SK-N-SH treated with all-trans-retinoic acid at 6 μM for 48 hours (cell line): Measurements from ENCODE around the gene CHRNA9.

ENCODE experiments used
- ATAC-seq: fragments of 200-7000 bp; cut with Tn5 transposase; 3 replicates; pipeline ENCODE4 v1.9.1; 2020; ENCODE audit warnings: mild to moderate bottlenecking, moderate library complexity
- ARNTL ChIP-seq: fragments of 450-650 bp; formaldehyde crosslinking; IDR thresholded peaks from 2 replicates; pipeline ENCODE4 v1.5.0; 2020; ENCODE audit warnings: low read depth, mild to moderate bottlenecking, moderate library complexity, borderline replicate concordance
- BACH2 ChIP-seq: fragments of 250-450 bp; sonication (Bioruptor Pico); IDR thresholded peaks from 2 replicates; pipeline ENCODE4 v1.9.0; 2021; ENCODE audit warnings: mild to moderate bottlenecking, borderline replicate concordance
- CREB5 ChIP-seq: fragments of 250-450 bp; sonication (Bioruptor Pico); IDR thresholded peaks from 2 replicates; pipeline ENCODE4 v1.5.1; 2020; ENCODE audit warnings: low read depth, mild to moderate bottlenecking, moderate library complexity
- CSDC2 ChIP-seq: fragments of 250-450 bp; sonication (Bioruptor Pico); IDR thresholded peaks from 2 replicates; pipeline ENCODE4 v1.5.0; 2020; ENCODE audit warnings: mild to moderate bottlenecking, moderate library complexity
- CSRNP3 ChIP-seq: fragments of 250-450 bp; sonication (Bioruptor Pico); IDR thresholded peaks from 2 replicates; pipeline ENCODE4 v1.5.1; 2021; ENCODE audit warnings: mild to moderate bottlenecking, moderate library complexity
- ESRRG ChIP-seq: fragments of 250-450 bp; sonication (Bioruptor Pico); IDR thresholded peaks from 2 replicates; pipeline ENCODE4 v1.6.1; 2021; ENCODE audit warnings: mild to moderate bottlenecking
- ISL1 ChIP-seq: fragments of 250-450 bp; sonication (Bioruptor Pico); IDR thresholded peaks from 2 replicates; pipeline ENCODE4 v2.1.2; 2022; ENCODE audit warnings: mild to moderate bottlenecking, moderate library complexity
- OSR1 ChIP-seq: fragments of 250-450 bp; sonication (Bioruptor Pico); IDR thresholded peaks from 2 replicates; pipeline ENCODE4 v1.8.0; 2022; ENCODE audit warnings: moderate library complexity, mild to moderate bottlenecking, inconsistent platforms
- PATZ1 ChIP-seq: fragments of 250-450 bp; sonication (Bioruptor Pico); IDR thresholded peaks from 2 replicates; pipeline ENCODE4 v1.8.0; 2020; ENCODE audit warnings: mild to moderate bottlenecking, moderate library complexity, borderline replicate concordance
- POU6F1 ChIP-seq: fragments of 250-450 bp; sonication (Bioruptor Pico); IDR thresholded peaks from 2 replicates; pipeline ENCODE4 v1.8.0; 2021; ENCODE audit warnings: low read depth, mild to moderate bottlenecking, moderate library complexity, borderline replicate concordance
- PPARA ChIP-seq: fragments of 250-450 bp; sonication (Bioruptor Pico); IDR thresholded peaks from 2 replicates; pipeline ENCODE4 v1.5.0; 2020; ENCODE audit warnings: mild to moderate bottlenecking, borderline replicate concordance
- RARB ChIP-seq: fragments of 250-450 bp; sonication (Bioruptor Pico); IDR thresholded peaks from 2 replicates; pipeline ENCODE4 v1.8.0; 2021; ENCODE audit warnings: mild to moderate bottlenecking, moderate library complexity
- SNAI2 ChIP-seq: fragments of 250-450 bp; sonication (Bioruptor Pico); IDR thresholded peaks from 2 replicates; pipeline ENCODE4 v1.5.0; 2020; ENCODE audit warnings: mild to moderate bottlenecking, moderate library complexity
- TCF4 ChIP-seq: fragments of 250-450 bp; sonication (Bioruptor Pico); IDR thresholded peaks from 2 replicates; pipeline ENCODE4 v1.8.0; 2021; ENCODE audit warnings: mild to moderate bottlenecking, moderate library complexity, borderline replicate concordance
- TOX ChIP-seq: fragments of 250-450 bp; sonication (Bioruptor Pico); IDR thresholded peaks from 2 replicates; pipeline ENCODE4 v1.8.0; 2021; ENCODE audit warnings: mild to moderate bottlenecking, moderate library complexity, borderline replicate concordance
- TSHZ2 ChIP-seq: fragments of 250-450 bp; sonication (Bioruptor Pico); IDR thresholded peaks from 2 replicates; pipeline ENCODE4 v1.5.0; 2020; ENCODE audit warnings: mild to moderate bottlenecking, moderate library complexity
- ZC3H10 ChIP-seq: fragments of 250-450 bp; sonication (Bioruptor Pico); IDR thresholded peaks from 2 replicates; pipeline ENCODE4 v1.5.1; 2021; ENCODE audit warnings: mild to moderate bottlenecking, moderate library complexity
- ZFP3 ChIP-seq: fragments of 250-450 bp; sonication (Bioruptor Pico); IDR thresholded peaks from 2 replicates; pipeline ENCODE4 v1.5.0; 2020; ENCODE audit warnings: mild to moderate bottlenecking, moderate library complexity
- ZFP30 ChIP-seq: fragments of 450-650 bp; formaldehyde crosslinking; IDR thresholded peaks from 2 replicates; pipeline ENCODE4 v1.5.0; 2022; ENCODE audit warnings: mild to moderate bottlenecking, moderate library complexity
- ZNF565 ChIP-seq: fragments of 450-650 bp; formaldehyde crosslinking; conservative IDR thresholded peaks from 2 replicates; pipeline ENCODE4 v1.5.0; 2020; ENCODE audit warnings: low read depth, mild to moderate bottlenecking, moderate library complexity
- ZNF70 ChIP-seq: fragments of 450-650 bp; formaldehyde crosslinking; IDR thresholded peaks from 2 replicates; pipeline ENCODE4 v1.5.0; 2020; ENCODE audit warnings: mild to moderate bottlenecking, moderate library complexity

CHRNA9 gene

GRCh38 chr4:40373636-40374035, 38.5 kb downstream of the CHRNA9 start:
- ATAC-seq = no peak
- no peak for TF ChIP-seq CSRNP3 (CRISPR knock-in tag)
- TF ChIP-seq CREB5 = no peak
- no peak for TF ChIP-seq OSR1 (CRISPR knock-in tag)
- no peak for TF ChIP-seq BACH2 (CRISPR knock-in tag)
- no peak for TF ChIP-seq ESRRG
- no peak for TF ChIP-seq ZNF565 (CRISPR knock-in tag)
- TF ChIP-seq ZFP3 (CRISPR knock-in tag) = no peak
- no peak for TF ChIP-seq ARNTL (CRISPR knock-in tag)
- no peak for TF ChIP-seq RARB (CRISPR knock-in tag)
- TF ChIP-seq PPARA (CRISPR knock-in tag) = no peak
- no peak for TF ChIP-seq TOX (CRISPR knock-in tag)

- no peak for TF ChIP-seq ZC3H10 (CRISPR knock-in tag)
- no peak for TF ChIP-seq ZNF70
- TF ChIP-seq ZFP30 = no peak
- no peak for TF ChIP-seq ESRRG
- no peak for TF ChIP-seq CSDC2 (CRISPR knock-in tag)
- no peak for TF ChIP-seq POU6F1
- no peak for TF ChIP-seq TOX (CRISPR knock-in tag)
- no peak for TF ChIP-seq SNAI2 (CRISPR knock-in tag)
- no peak for TF ChIP-seq BACH2 (CRISPR knock-in tag)
- no peak for TF ChIP-seq TSHZ2
- TF ChIP-seq PPARA (CRISPR knock-in tag) = no peak
- TF ChIP-seq ISL1 (CRISPR knock-in tag) = no peak
- no peak for TF ChIP-seq OSR1 (CRISPR knock-in tag)
- no peak for TF ChIP-seq RARB (CRISPR knock-in tag)
- no peak for TF ChIP-seq TCF4 (CRISPR knock-in tag)
- TF ChIP-seq PATZ1 = no peak
- TF ChIP-seq ARNTL (CRISPR knock-in tag) = no peak
- no peak for ATAC-seq
Measured at GRCh38 chr4:40375095-40375494, 40.0 kb downstream of the CHRNA9 start.

- no peak for ATAC-seq
- TF ChIP-seq ZFP3 (CRISPR knock-in tag) = no peak
- no peak for TF ChIP-seq POU6F1
- no peak for TF ChIP-seq PPARA (CRISPR knock-in tag)
- TF ChIP-seq ZC3H10 (CRISPR knock-in tag) = no peak
- TF ChIP-seq TOX (CRISPR knock-in tag) = no peak
- no peak for TF ChIP-seq ZFP30
- TF ChIP-seq RARB (CRISPR knock-in tag) = no peak
- TF ChIP-seq TCF4 (CRISPR knock-in tag) = no peak
- no peak for TF ChIP-seq CSDC2 (CRISPR knock-in tag)
- no peak for TF ChIP-seq PATZ1
- TF ChIP-seq ZNF70 = no peak
- no peak for TF ChIP-seq BACH2 (CRISPR knock-in tag)
- no peak for TF ChIP-seq TSHZ2
Measured at GRCh38 chr4:40375620-40376019, 40.5 kb downstream of the CHRNA9 start.
